Measurements from ENCODE around the gene NCKAP5.

The NCKAP5 gene

GRCh38 chr2:133431289-133431688 lies 137.0 kb downstream of the NCKAP5 start:
- H3K36me3 ChIP-seq (ENCODE audit: insufficient read depth, low read length): no peaks in the 10 kb centered on the region
- no peak overlapping the region for H3K4me2 ChIP-seq (ENCODE audit: insufficient read depth, low read length)
- no peaks in the 10 kb centered on the region for H3K79me2 ChIP-seq (ENCODE audit: insufficient read depth, low read length)
- H2AFZ ChIP-seq (ENCODE audit: low read depth, low read length): no peak overlapping the region
- H4K20me1 ChIP-seq (ENCODE audit: insufficient read depth, low read length): no peaks in the 10 kb centered on the region
- no peaks in the 10 kb centered on the region for H3K27me3 ChIP-seq (ENCODE audit: insufficient read depth, low read length, poor library complexity)
- H3K4me3 ChIP-seq (ENCODE audit: low read depth in 1 of 2, low read length in 2 of 2): no peak overlapping the region
- DNase-seq (no peak), ATAC-seq (ENCODE audit: insufficient read depth, low read depth) (no peak)
- H3K4me1 ChIP-seq (ENCODE audit: insufficient read depth, low read length): no peaks in the 10 kb centered on the region
- H3K9me3 ChIP-seq (ENCODE audit: insufficient read depth, low read length, severe bottlenecking): no peaks in the 10 kb centered on the region
- no peak for TF ChIP-seq EZH2 (IDR thresholded peaks at IDR 0.05; ENCODE audit: borderline replicate concordance, low read depth, low read length, severe bottlenecking)
- H3K27ac ChIP-seq (ENCODE audit: low read length): no peak overlapping the region
- H3K9ac ChIP-seq (ENCODE audit: low read depth, low read length): no peak overlapping the region

- H3K27ac ChIP-seq (ENCODE audit: low read length): no peak overlapping the region
- no peaks in the 10 kb centered on the region for H3K36me3 ChIP-seq (ENCODE audit: insufficient read depth, low read length)
- no peaks in the 10 kb centered on the region for H3K27me3 ChIP-seq (ENCODE audit: insufficient read depth, low read length, poor library complexity)
- no peak overlapping the region for H3K4me2 ChIP-seq (ENCODE audit: insufficient read depth, low read length)
- no peak overlapping the region for H2AFZ ChIP-seq (ENCODE audit: low read depth, low read length)
- H3K9ac ChIP-seq (ENCODE audit: low read depth, low read length): no peak overlapping the region
- H4K20me1 ChIP-seq (ENCODE audit: insufficient read depth, low read length): no peaks in the 10 kb centered on the region
- DNase-seq (no peak), ATAC-seq (ENCODE audit: insufficient read depth, low read depth) (no peak)
- H3K4me3 ChIP-seq (ENCODE audit: low read depth in 1 of 2, low read length in 2 of 2): no peak overlapping the region
- H3K4me1 ChIP-seq (ENCODE audit: insufficient read depth, low read length): no peaks in the 10 kb centered on the region
- H3K9me3 ChIP-seq (ENCODE audit: insufficient read depth, low read length, severe bottlenecking): no peaks in the 10 kb centered on the region
- H3K79me2 ChIP-seq (ENCODE audit: insufficient read depth, low read length): no peaks in the 10 kb centered on the region
- no peak for TF ChIP-seq EZH2 (IDR thresholded peaks at IDR 0.05; ENCODE audit: borderline replicate concordance, low read depth, low read length, severe bottlenecking)
- TF ChIP-seq CTCF (IDR thresholded peaks at IDR 0.05; ENCODE audit: borderline replicate concordance, extremely low read depth, low read length, poor library complexity, severe bottlenecking): no peak
These were observed 141.5 kb downstream of the NCKAP5 start for GRCh38 chr2:133426791-133427190.

DNA sequence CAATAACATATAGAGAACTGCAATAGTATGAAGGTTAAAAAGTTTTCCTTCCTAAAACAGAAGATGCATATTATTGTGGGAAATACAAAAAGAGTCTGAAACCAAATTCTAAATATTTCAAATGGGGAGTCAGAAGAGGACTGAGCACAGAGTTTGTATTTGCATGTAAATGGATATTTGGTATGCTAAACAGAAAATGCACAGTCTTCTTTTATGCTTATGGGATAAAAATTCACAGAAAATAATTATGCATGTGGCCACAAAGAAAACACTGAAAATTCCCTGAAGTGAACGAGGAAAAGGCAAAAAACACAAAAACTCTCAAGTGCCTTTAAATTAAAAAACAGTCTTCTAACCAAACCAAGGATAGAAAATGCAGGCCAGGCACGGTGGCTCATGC lies 142.7 kb downstream of the NCKAP5 start:
- H3K27me3 ChIP-seq (ENCODE audit: insufficient read depth, low read length, poor library complexity): no peaks in the 10 kb centered on the region
- H2AFZ ChIP-seq (ENCODE audit: low read depth, low read length): no peak overlapping the region
- no peaks in the 10 kb centered on the region for H3K9me3 ChIP-seq (ENCODE audit: insufficient read depth, low read length, severe bottlenecking)
- DNase-seq (no peak), ATAC-seq (ENCODE audit: insufficient read depth, low read depth) (no peak)
- no peak for TF ChIP-seq EZH2 (IDR thresholded peaks at IDR 0.05; ENCODE audit: borderline replicate concordance, low read depth, low read length, severe bottlenecking)
- no peak for TF ChIP-seq CTCF (IDR thresholded peaks at IDR 0.05; ENCODE audit: borderline replicate concordance, extremely low read depth, low read length, poor library complexity, severe bottlenecking)
- no peak overlapping the region for H3K4me2 ChIP-seq (ENCODE audit: insufficient read depth, low read length)
- no peaks in the 10 kb centered on the region for H3K79me2 ChIP-seq (ENCODE audit: insufficient read depth, low read length)
- H3K36me3 ChIP-seq (ENCODE audit: insufficient read depth, low read length): no peaks in the 10 kb centered on the region
- no peak overlapping the region for H3K4me3 ChIP-seq (ENCODE audit: low read depth in 1 of 2, low read length in 2 of 2)
- no peaks in the 10 kb centered on the region for H3K4me1 ChIP-seq (ENCODE audit: insufficient read depth, low read length)
- no peaks in the 10 kb centered on the region for H4K20me1 ChIP-seq (ENCODE audit: insufficient read depth, low read length)
- no peak overlapping the region for H3K27ac ChIP-seq (ENCODE audit: low read length)
- no peak overlapping the region for H3K9ac ChIP-seq (ENCODE audit: low read depth, low read length)

DNA sequence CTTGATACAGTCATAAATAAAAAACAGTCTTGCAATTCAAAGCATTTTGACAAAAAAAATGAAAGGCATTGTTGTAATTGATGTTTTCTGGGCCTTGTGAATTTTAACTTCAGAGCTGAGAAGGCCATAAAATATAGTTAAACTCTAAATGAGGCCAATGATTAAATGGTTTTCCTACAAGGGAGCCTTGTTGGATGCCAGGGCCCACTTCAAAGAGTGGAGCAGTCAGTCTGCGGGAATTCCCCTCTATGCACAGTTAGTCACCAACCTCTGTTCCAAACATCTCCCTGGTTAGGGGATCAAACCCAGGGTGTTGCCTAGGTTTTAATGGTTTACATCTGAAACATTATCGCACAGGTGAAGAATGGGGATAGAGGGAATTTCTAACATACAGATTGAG lies 143.4 kb downstream of the NCKAP5 start:
- Histone ChIP-seq H3K27me3 (ENCODE audit: insufficient read depth, low read length, poor library complexity) (no peaks in the 10 kb centered on the region), H3K79me2 (ENCODE audit: insufficient read depth, low read length) (no peaks in the 10 kb centered on the region), H3K4me3 (ENCODE audit: low read depth in 1 of 2, low read length in 2 of 2) (no peak overlapping the region), H3K4me2 (ENCODE audit: insufficient read depth, low read length) (no peak overlapping the region), H2AFZ (ENCODE audit: low read depth, low read length) (no peak overlapping the region), H3K9me3 (ENCODE audit: insufficient read depth, low read length, severe bottlenecking) (no peaks in the 10 kb centered on the region), H3K36me3 (ENCODE audit: insufficient read depth, low read length) (no peaks in the 10 kb centered on the region), H4K20me1 (ENCODE audit: insufficient read depth, low read length) (no peaks in the 10 kb centered on the region), H3K4me1 (ENCODE audit: insufficient read depth, low read length) (no peaks in the 10 kb centered on the region), H3K9ac (ENCODE audit: low read depth, low read length) (no peak overlapping the region), H3K27ac (ENCODE audit: low read length) (no peak overlapping the region)
- no peak for ATAC-seq (ENCODE audit: insufficient read depth, low read depth)
- DNase-seq: no peak
- no peak for TF ChIP-seq CTCF (IDR thresholded peaks at IDR 0.05; ENCODE audit: borderline replicate concordance, extremely low read depth, low read length, poor library complexity, severe bottlenecking)
- no peak for TF ChIP-seq EZH2 (IDR thresholded peaks at IDR 0.05; ENCODE audit: borderline replicate concordance, low read depth, low read length, severe bottlenecking)

Measured in DND-41 (cell line).